ENCODE results near the gene NLRP5.
"Not testable (repeated sequence)": the region's sequence is repeated elsewhere in the genome, so short reads cannot be mapped to it uniquely, and the experiment has no call there.

The NLRP5 gene

GRCh38 chr19:56015756-56016155, 29.2 kb downstream of the NLRP5 start:
- H3K9me3 Mint-ChIP-seq: peaks cover 45% of the 10 kb centered on the region
- no peaks in the 10 kb centered on the region for H3K27me3 Mint-ChIP-seq (ENCODE audit: low read depth)
- H3K4me1 Mint-ChIP-seq (ENCODE audit: low read depth): no peaks in the 10 kb centered on the region
- H3K36me3 Mint-ChIP-seq (ENCODE audit: low read depth): no peaks in the 10 kb centered on the region
- no peak overlapping the region for H3K27ac Mint-ChIP-seq
- no peak overlapping the region for H3K4me3 Mint-ChIP-seq
- no peak for DNase-seq (ENCODE audit: low spot score)

- H3K27me3 Mint-ChIP-seq (ENCODE audit: low read depth); H3K4me1 Mint-ChIP-seq (ENCODE audit: low read depth); H3K4me3 Mint-ChIP-seq; DNase-seq (ENCODE audit: low spot score); H3K36me3 Mint-ChIP-seq (ENCODE audit: low read depth); H3K27ac Mint-ChIP-seq: not testable (repeated sequence)
- H3K9me3 Mint-ChIP-seq: peaks cover 59% of the 10 kb centered on the region
Observed at GRCh38 chr19:56019325-56019724, 32.8 kb downstream of the NLRP5 start.

GRCh38 chr19:56020355-56020975, 33.9 kb downstream of the NLRP5 start:
- not testable (repeated sequence) for H3K27ac Mint-ChIP-seq; H3K4me1 Mint-ChIP-seq (ENCODE audit: low read depth); H3K36me3 Mint-ChIP-seq (ENCODE audit: low read depth); H3K27me3 Mint-ChIP-seq (ENCODE audit: low read depth); DNase-seq (ENCODE audit: low spot score); H3K4me3 Mint-ChIP-seq
- peaks cover 52% of the 10 kb centered on the region for H3K9me3 Mint-ChIP-seq

- DNase-seq (ENCODE audit: low spot score): no peak
- H3K36me3 Mint-ChIP-seq (ENCODE audit: low read depth): peaks cover 2% of the 10 kb centered on the region
- H3K4me3 Mint-ChIP-seq: no peak overlapping the region
Observed at GRCh38 chr19:56026769-56027168, 40.2 kb downstream of the NLRP5 start.

GRCh38 chr19:56053596-56053995, 67.0 kb downstream of the NLRP5 start:
- H3K4me1 Mint-ChIP-seq (ENCODE audit: low read depth): no peaks in the 10 kb centered on the region
- no peak overlapping the region for H3K4me3 Mint-ChIP-seq
- DNase-seq (ENCODE audit: low spot score): no peak
- peaks cover 30% of the 10 kb centered on the region for H3K9me3 Mint-ChIP-seq
- no peaks in the 10 kb centered on the region for H3K36me3 Mint-ChIP-seq (ENCODE audit: low read depth)
- H3K27ac Mint-ChIP-seq: no peak overlapping the region
- no peaks in the 10 kb centered on the region for H3K27me3 Mint-ChIP-seq (ENCODE audit: low read depth)

More at GRCh38 chr19:56026769-56027168, 40.2 kb downstream of the NLRP5 start:
- Mint-ChIP-seq H3K9me3 (peaks cover 42% of the 10 kb centered on the region), H3K27ac (no peak overlapping the region), H3K27me3 (ENCODE audit: low read depth) (no peaks in the 10 kb centered on the region), H3K4me1 (ENCODE audit: low read depth) (no peaks in the 10 kb centered on the region)

GRCh38 chr19:56066152-56067023, 79.8 kb downstream of the NLRP5 start:
- Mint-ChIP-seq H3K27me3 (ENCODE audit: low read depth) (no peaks in the 10 kb centered on the region), H3K9me3 (no peaks in the 10 kb centered on the region), H3K4me3 (peak overlapping the region; percentile 68), H3K4me1 (ENCODE audit: low read depth) (peaks cover 7% of the 10 kb centered on the region), H3K36me3 (ENCODE audit: low read depth) (no peaks in the 10 kb centered on the region), H3K27ac (no peak overlapping the region)
- peak; percentile 47 for DNase-seq (ENCODE audit: low spot score)

GRCh38 chr19:56069642-56070041, 83.1 kb downstream of the NLRP5 start:
- Mint-ChIP-seq H3K4me3 (no peak overlapping the region), H3K4me1 (ENCODE audit: low read depth) (peaks cover 7% of the 10 kb centered on the region), H3K27ac (no peak overlapping the region), H3K9me3 (no peaks in the 10 kb centered on the region), H3K27me3 (ENCODE audit: low read depth) (no peaks in the 10 kb centered on the region), H3K36me3 (ENCODE audit: low read depth) (no peaks in the 10 kb centered on the region)
- DNase-seq (ENCODE audit: low spot score): no peak

- H3K27me3 Mint-ChIP-seq (ENCODE audit: low read depth): no peaks in the 10 kb centered on the region
- H3K9me3 Mint-ChIP-seq: no peaks in the 10 kb centered on the region
- H3K36me3 Mint-ChIP-seq (ENCODE audit: low read depth): no peaks in the 10 kb centered on the region
Observed at GRCh38 chr19:56071151-56071550, 84.6 kb downstream of the NLRP5 start.

GRCh38 chr19:56076498-56076897, 89.9 kb downstream of the NLRP5 start:
- no peaks in the 10 kb centered on the region for H3K36me3 Mint-ChIP-seq (ENCODE audit: low read depth)
- peaks cover 8% of the 10 kb centered on the region for H3K27me3 Mint-ChIP-seq (ENCODE audit: low read depth)
- H3K4me1 Mint-ChIP-seq (ENCODE audit: low read depth): peaks cover 7% of the 10 kb centered on the region
- H3K9me3 Mint-ChIP-seq: no peaks in the 10 kb centered on the region
- H3K27ac Mint-ChIP-seq: no peak overlapping the region
- no peak overlapping the region for H3K4me3 Mint-ChIP-seq
- DNase-seq (ENCODE audit: low spot score): no peak

More at GRCh38 chr19:56071151-56071550, 84.6 kb downstream of the NLRP5 start:
- no peak overlapping the region for H3K27ac Mint-ChIP-seq
- no peak for DNase-seq (ENCODE audit: low spot score)
- peaks cover 7% of the 10 kb centered on the region for H3K4me1 Mint-ChIP-seq (ENCODE audit: low read depth)
- H3K4me3 Mint-ChIP-seq: no peak overlapping the region

GRCh38 chr19:56079609-56080008, 93.0 kb downstream of the NLRP5 start:
- Mint-ChIP-seq H3K27me3 (ENCODE audit: low read depth) (peaks cover 10% of the 10 kb centered on the region), H3K27ac (no peak overlapping the region), H3K9me3 (no peaks in the 10 kb centered on the region), H3K36me3 (ENCODE audit: low read depth) (no peaks in the 10 kb centered on the region), H3K4me1 (ENCODE audit: low read depth) (peaks cover 7% of the 10 kb centered on the region), H3K4me3 (no peak overlapping the region)
- no peak for DNase-seq (ENCODE audit: low spot score)

- Mint-ChIP-seq H3K4me3 (peak overlapping the region; percentile 63), H3K36me3 (ENCODE audit: low read depth) (no peaks in the 10 kb centered on the region), H3K4me1 (ENCODE audit: low read depth) (peaks cover 7% of the 10 kb centered on the region), H3K9me3 (no peaks in the 10 kb centered on the region), H3K27me3 (ENCODE audit: low read depth) (peaks cover 10% of the 10 kb centered on the region), H3K27ac (no peak overlapping the region)
- peak; percentile 42 for DNase-seq (ENCODE audit: low spot score)
Observed at GRCh38 chr19:56080669-56081401, 94.3 kb downstream of the NLRP5 start.

GRCh38 chr19:56083668-56084067, 97.1 kb downstream of the NLRP5 start:
- no peak overlapping the region for H3K27ac Mint-ChIP-seq
- DNase-seq (ENCODE audit: low spot score): no peak
- peaks cover 10% of the 10 kb centered on the region for H3K27me3 Mint-ChIP-seq (ENCODE audit: low read depth)
- H3K4me1 Mint-ChIP-seq (ENCODE audit: low read depth): peaks cover 7% of the 10 kb centered on the region
- peaks cover 2% of the 10 kb centered on the region for H3K36me3 Mint-ChIP-seq (ENCODE audit: low read depth)
- H3K9me3 Mint-ChIP-seq: no peaks in the 10 kb centered on the region
- H3K4me3 Mint-ChIP-seq: no peak overlapping the region

- H3K9me3 Mint-ChIP-seq: no peaks in the 10 kb centered on the region
- DNase-seq (ENCODE audit: low spot score): no peak
- no peak overlapping the region for H3K4me3 Mint-ChIP-seq
- peaks cover 5% of the 10 kb centered on the region for H3K36me3 Mint-ChIP-seq (ENCODE audit: low read depth)
- peaks cover 7% of the 10 kb centered on the region for H3K4me1 Mint-ChIP-seq (ENCODE audit: low read depth)
- peaks cover 10% of the 10 kb centered on the region for H3K27me3 Mint-ChIP-seq (ENCODE audit: low read depth)
- H3K27ac Mint-ChIP-seq: no peak overlapping the region
Observed at GRCh38 chr19:56084835-56085536, 98.4 kb downstream of the NLRP5 start.

All from T-helper 2 cell treated with Interferon-gamma antibody and Interleukin-4, amounts not matched to agents 5 μg/mL and 100 μg/mL, for 36 hours (primary cell).